ENCODE measurements around the gene SOX10. TPM values are rescaled to one million over a fixed set of nuclear protein-coding genes. Genes with fewer than 3 reads are reported as not detected.

The SOX10 gene
- total and polyA plus RNA-seq, 9 of the 15 experiments (the other 6 are each of a cell fraction or from before 2014, with no cell fraction given), result not detected

GRCh38 chr22:37953062-37953436 lies 31.3 kb downstream of the SOX10 start:
- no peaks in the 10 kb centered on the region for H3K9me1 ChIP-seq (ENCODE audit: control insufficient read depth, insufficient read depth, low read length)
- H3K27me3 ChIP-seq (ENCODE audit: control insufficient read depth in 2 of 2, insufficient read depth in 2 of 2, low read length in 2 of 2), result no peaks in the 10 kb centered on the region
- H3K9me3 ChIP-seq (replicated peaks; ENCODE audit: control insufficient read depth, insufficient read depth, low read depth, low read length), result no peaks in the 10 kb centered on the region
- TSS peak; percentile 84 for BruUV-seq (replicated peaks)
- H3K27ac ChIP-seq (ENCODE audit: extremely low read depth, low read depth, low read length), result peak overlapping the region; percentile 42; the same call in 1 of the 3 replicates
- H3K79me2 ChIP-seq (ENCODE audit: control insufficient read depth, insufficient read depth, low read length), result peaks cover 27% of the 10 kb centered on the region
- peaks cover 7 to 20% of the 10 kb centered on the region in 2 experiments; a peak in 3 of 5 replicates for H3K4me1 ChIP-seq (replicated peaks in 1 of 2; ENCODE audit: control insufficient read depth in 2 of 2, insufficient read depth in 2 of 2, low read length in 2 of 2)
- peak overlapping the region; percentile 83 to 100; a peak in 3 of 4 replicates for H3K9ac ChIP-seq (ENCODE audit: insufficient read depth in 1 of 2, low read depth in 2 of 2, low read length in 2 of 2)
- peak overlapping the region; percentile 82 for H3K4me3 ChIP-seq
- ATAC-seq (peak; percentile 47), FAIRE-seq (no peak), DNase-seq (ENCODE audit: extremely low read depth in 1 of 4, low spot score in 3 of 4) (peak; percentile 32 to 43 (median 40))
- ChIA-PET POLR2A (interaction anchor here (1.0 to 1.1 kb wide), 2 partner anchors 19 to 109 kb away, joined by 5 read pairs; partner anchors contain the start of gene ANKRD54), CTCF (ENCODE audit: low intra/inter-chr PET ratio) (no interaction called here)
- H4K20me1 ChIP-seq (replicated peaks; ENCODE audit: control insufficient read depth, insufficient read depth, low read length), result 0 out of 2 replicates have a peak, but pooled peaks cover 3% of the 10 kb centered on the region
- in situ Hi-C loops (cut with MboI) (no loop called here), intact Hi-C loops (cut with micrococcal nuclease) (loop anchor here (10.0 kb wide), 1 partner anchor 72 kb away; no protein-coding TSS in a partner anchor)
- H3K36me3 ChIP-seq (ENCODE audit: control insufficient read depth, insufficient read depth, low read length), result peaks cover 17% of the 10 kb centered on the region
- 0% methylated on average over 9 of the region's 13 CpGs for WGBS (ENCODE audit: insufficient coverage, low coverage, missing lambda C conversion rate)
- peak overlapping the region; percentile 98 for H3K4me2 ChIP-seq (ENCODE audit: insufficient read depth, low read length)
- 0 out of 2 replicates have a peak, but pooled peaks have one; percentile 3 for TF ChIP-seq CTBP1 (IDR thresholded peaks at IDR 0.05; ENCODE audit: borderline replicate concordance)
- no peak for TF ChIP-seq ZNF778 (CRISPR knock-in tag; IDR thresholded peaks at IDR 0.05)
- TF ChIP-seq FOS (IDR thresholded peaks at IDR 0.05; ENCODE audit: extremely low read depth, insufficient read length), result no peak
- no peak for TF ChIP-seq ARID3A (IDR thresholded peaks at IDR 0.05; ENCODE audit: borderline replicate concordance, low read depth, low read length)
- TF ChIP-seq ATF7 (IDR thresholded peaks at IDR 0.05), result 0 out of 2 replicates have a peak, but pooled peaks have one; percentile 10
- TF ChIP-seq KAT8 (IDR thresholded peaks at IDR 0.05; ENCODE audit: low read depth), result no peak
- peak overlapping the region; percentile 95 for H2AFZ ChIP-seq (ENCODE audit: low read depth, low read length)
